Endodermal cell (in vitro differentiated cells): Measurements from ENCODE around the gene CYYR1. TPM values are rescaled to one million over a fixed set of nuclear protein-coding genes. Genes with fewer than 3 reads are reported as not detected.

Experiments
- DNase-seq: peaks from one replicate; pipeline ENCODE4 v3.0.0-alpha.2; 2017
- H3K27ac ChIP-seq: 2 replicates; pipeline ENCODE4 v1.5.1; 2013; ENCODE audit warnings: mild to moderate bottlenecking, low read depth, low read length, moderate library complexity
- H3K27me3 ChIP-seq: 2 replicates; pipeline ENCODE4 v1.6.1; 2013; ENCODE audit warnings: mild to moderate bottlenecking, low read length, moderate library complexity; ENCODE audit not compliant: insufficient read depth, control insufficient read depth, poor library complexity, severe bottlenecking
- H3K36me3 ChIP-seq: 2 replicates; pipeline ENCODE4 v1.7.0; 2013; ENCODE audit warnings: mild to moderate bottlenecking, low read length, moderate library complexity; ENCODE audit not compliant: control insufficient read depth, insufficient read depth
- H3K4me1 ChIP-seq: one replicate; pipeline ENCODE4 v1.7.0; 2013; ENCODE audit warnings: low read length; ENCODE audit not compliant: control insufficient read depth, insufficient read depth
- H3K4me3 ChIP-seq: 2 replicates; pipeline ENCODE4 v1.5.1; 2013; ENCODE audit warnings: mild to moderate bottlenecking, low read length, moderate library complexity
- H3K9ac ChIP-seq: 2 replicates; pipeline ENCODE4 v1.6.1; 2013; ENCODE audit warnings: mild to moderate bottlenecking, low read length, moderate library complexity; ENCODE audit not compliant: poor library complexity, severe bottlenecking; ENCODE audit errors: extremely low read depth
- H3K9me3 ChIP-seq: 2 replicates; pipeline ENCODE4 v1.6.1; 2013; ENCODE audit warnings: mild to moderate bottlenecking, low read length, moderate library complexity; ENCODE audit not compliant: control insufficient read depth
- H3K27ac Mint-ChIP-seq: 2 replicates; pipeline ENCODE4 v1.8.0; 2020; ENCODE audit warnings: mixed read lengths
- H3K27me3 Mint-ChIP-seq: 2 replicates; pipeline ENCODE4 v1.8.0; 2021; ENCODE audit warnings: mild to moderate bottlenecking, mixed read lengths; ENCODE audit not compliant: insufficient read depth
- H3K36me3 Mint-ChIP-seq: 2 replicates; pipeline ENCODE4 v1.8.0; 2020; ENCODE audit warnings: low read depth, mixed read lengths
- H3K4me1 Mint-ChIP-seq: 2 replicates; pipeline ENCODE4 v1.8.0; 2020; ENCODE audit warnings: mixed read lengths
- H3K4me3 Mint-ChIP-seq: 2 replicates; pipeline ENCODE4 v1.8.0; 2020; ENCODE audit warnings: mild to moderate bottlenecking, moderate library complexity, mixed read lengths
- H3K9me3 Mint-ChIP-seq: 2 replicates; pipeline ENCODE4 v1.8.0; 2020; ENCODE audit warnings: mild to moderate bottlenecking, mixed read lengths
- CTCF ChIP-seq: fragments of 200-600 bp; sonication (generic); conservative IDR thresholded peaks from 2 replicates; pipeline ENCODE4 v1.5.0; 2021; ENCODE audit warnings: antibody characterized with exemption, mild to moderate bottlenecking
- WGBS, 2 experiments: methylation state at CpG; one replicate each; pipeline versions ENCODE4 v1.1.5 to v1.1.7; 2013; ENCODE audit warnings: missing lambda C conversion rate in 2 of 2, mixed read lengths in 1 of 2; ENCODE audit not compliant: insufficient coverage in 1 of 2, insufficient read length in 1 of 2; 5-methylcytosine and 5-hydroxymethylcytosine counted together
- total RNA-seq, 2 donors: library from RNA; stranded (reverse); fragmentation: NEBNext Ultra II Directional in 1 of 2; extraction: Animal tissue kit (Norgen Biotek cat#: 25700) in 1 of 2; gene quantifications; 2 replicates in 1 of 2; 3 replicates in 1 of 2; pipeline ENCODE4 v1.2.1, GENCODE V29; 2021

The CYYR1 gene
- total RNA-seq, 2 donors from 2014 or later: 16.8 to 16.9 TPM

GRCh38 chr21:26588446-26588845 is 15.4 kb upstream of the CYYR1 start:
- 90 to 93% methylated on average over 3 to 5 of the region's 7 CpGs for WGBS, 2 experiments
- H3K4me1 ChIP-seq: no peaks in the 10 kb centered on the region
- H3K27ac Mint-ChIP-seq: no peak overlapping the region
- TF ChIP-seq CTCF: no peak
- no peaks in the 10 kb centered on the region for H3K27me3 ChIP-seq
- DNase-seq: no peak
- no peaks in the 10 kb centered on the region for H3K27me3 Mint-ChIP-seq
- no peak overlapping the region for H3K4me3 Mint-ChIP-seq
- H3K9me3 Mint-ChIP-seq: no peaks in the 10 kb centered on the region
- H3K4me3 ChIP-seq: no peak overlapping the region
- no peaks in the 10 kb centered on the region for H3K9me3 ChIP-seq
- no peaks in the 10 kb centered on the region for H3K36me3 Mint-ChIP-seq
- H3K9ac ChIP-seq: no peak overlapping the region
- H3K4me1 Mint-ChIP-seq: peaks cover 7% of the 10 kb centered on the region
- no peaks in the 10 kb centered on the region for H3K36me3 ChIP-seq
- H3K27ac ChIP-seq: no peak overlapping the region

- no peak for TF ChIP-seq CTCF
- Mint-ChIP-seq H3K27me3 (no peaks in the 10 kb centered on the region), H3K27ac (no peak overlapping the region), H3K4me1 (peaks cover 7% of the 10 kb centered on the region), H3K36me3 (no peaks in the 10 kb centered on the region), H3K4me3 (no peak overlapping the region), H3K9me3 (no peaks in the 10 kb centered on the region)
- no peaks in the 10 kb centered on the region for H3K36me3 ChIP-seq
- 92 to 93% methylated on average over 6 to 9 of the region's 9 CpGs for WGBS, 2 experiments
- no peak overlapping the region for H3K9ac ChIP-seq
- no peak for DNase-seq
- H3K27ac ChIP-seq: no peak overlapping the region
- no peaks in the 10 kb centered on the region for H3K4me1 ChIP-seq
- H3K9me3 ChIP-seq: no peaks in the 10 kb centered on the region
- no peak overlapping the region for H3K4me3 ChIP-seq
- no peaks in the 10 kb centered on the region for H3K27me3 ChIP-seq
These were observed 14.7 kb upstream of the CYYR1 start for GRCh38 chr21:26587736-26588201.

- H3K4me1 ChIP-seq: no peaks in the 10 kb centered on the region
- H3K4me3 Mint-ChIP-seq: no peak overlapping the region
- no peak overlapping the region for H3K4me3 ChIP-seq
- no peak overlapping the region for H3K9ac ChIP-seq
- peaks cover 7% of the 10 kb centered on the region for H3K4me1 Mint-ChIP-seq
- H3K27me3 ChIP-seq: no peaks in the 10 kb centered on the region
- peaks cover 16% of the 10 kb centered on the region for H3K9me3 Mint-ChIP-seq
- no peaks in the 10 kb centered on the region for H3K27me3 Mint-ChIP-seq
- H3K9me3 ChIP-seq: peaks cover 10% of the 10 kb centered on the region
- no peaks in the 10 kb centered on the region for H3K36me3 Mint-ChIP-seq
- 80 to 93% methylated on average over 1 to 3 of the region's 3 CpGs for WGBS, 2 experiments
- no peak overlapping the region for H3K27ac Mint-ChIP-seq
- no peak for TF ChIP-seq CTCF
- no peaks in the 10 kb centered on the region for H3K36me3 ChIP-seq
- DNase-seq: no peak
- H3K27ac ChIP-seq: no peak overlapping the region
These were observed 10.7 kb upstream of the CYYR1 start for GRCh38 chr21:26583769-26584168.
